Caco-2 (cell line): ENCODE data around the gene TCERG1. TPM values are rescaled to one million over a fixed set of nuclear protein-coding genes. Genes with fewer than 3 reads are reported as not detected.

Experiments used
- BruUV-seq: library from RNA; stranded (reverse); fragments of 400-500 nt; replicated peaks from 2 replicates; lab custom pipeline; 2021; lab: Mats Ljungman, UMichigan
- CTCF ChIA-PET: fragments of 300-600 bp; sonication (Branson Sonifier 250); formaldehyde crosslinking; loops from one replicate; lab custom pipeline; 2022; ENCODE audit warnings: antibody characterized with exemption; lab: Charles Lee
- POLR2A ChIA-PET: fragments of 300-600 bp; sonication (Branson Sonifier 250); formaldehyde crosslinking; loops from one replicate; lab custom pipeline; 2022; ENCODE audit warnings: antibody characterized with exemption; lab: Charles Lee
- DNase-seq, 2 experiments: peaks; one replicate each; pipeline versions ENCODE4 v3.0.0 to v3.0.0-alpha.2; 2020 to 2022
- H3K27me3 ChIP-seq: replicated peaks from 2 replicates; pipeline ENCODE4 v1.6.0; 2011; ENCODE audit warnings: low read length; ENCODE audit not compliant: control insufficient read depth, insufficient read depth
- H3K36me3 ChIP-seq: 2 replicates; pipeline ENCODE4 v1.5.1; 2011; ENCODE audit warnings: low read length; ENCODE audit not compliant: control insufficient read depth, insufficient read depth
- H3K4me1 ChIP-seq: fragments of 250-450 bp; sonication (Bioruptor Pico); 2 replicates; pipeline ENCODE4 v1.5.1; 2020; ENCODE audit warnings: mild to moderate bottlenecking
- H3K4me3 ChIP-seq: 2 replicates; pipeline ENCODE4 v1.5.1; 2011; ENCODE audit warnings: low read depth, mild to moderate bottlenecking, control low read depth, low read length
- H3K9me3 ChIP-seq: fragments of 250-450 bp; sonication (Bioruptor Pico); 2 replicates; pipeline ENCODE4 v1.5.1; 2020; ENCODE audit warnings: mild to moderate bottlenecking, moderate library complexity
- H3K27ac Mint-ChIP-seq: one replicate; pipeline ENCODE4 v1.8.0; 2022; ENCODE audit warnings: mixed read lengths; ENCODE audit not compliant: unreplicated experiment
- H3K27me3 Mint-ChIP-seq: one replicate; pipeline ENCODE4 v1.8.0; 2022; ENCODE audit warnings: mixed read lengths; ENCODE audit not compliant: insufficient read depth, unreplicated experiment
- H3K36me3 Mint-ChIP-seq: one replicate; pipeline ENCODE4 v1.8.0; 2022; ENCODE audit warnings: mild to moderate bottlenecking, mixed read lengths; ENCODE audit not compliant: insufficient read depth, unreplicated experiment
- H3K4me1 Mint-ChIP-seq: one replicate; pipeline ENCODE4 v1.8.0; 2022; ENCODE audit warnings: low read depth, mixed read lengths; ENCODE audit not compliant: unreplicated experiment
- H3K4me3 Mint-ChIP-seq: one replicate; pipeline ENCODE4 v1.8.0; 2022; ENCODE audit warnings: mild to moderate bottlenecking, moderate library complexity, mixed read lengths; ENCODE audit not compliant: unreplicated experiment
- H3K9me3 Mint-ChIP-seq: one replicate; pipeline ENCODE4 v1.8.0; 2022; ENCODE audit warnings: mixed read lengths; ENCODE audit not compliant: unreplicated experiment
- CTCF ChIP-seq, 2 experiments: fragments of 200-600 bp in 1 of 2; IDR thresholded peaks; 1 replicate in 1 of 2; 2 replicates in 1 of 2; pipeline versions ENCODE4 v1.5.1 to v1.8.0; 2011 to 2022; ENCODE audit warnings: antibody characterized with exemption in 1 of 2, control low read depth in 1 of 2, inconsistent platforms in 1 of 2, low read depth in 1 of 2, low read length in 1 of 2, mild to moderate bottlenecking in 1 of 2, moderate library complexity in 1 of 2; ENCODE audit not compliant: insufficient read depth in 1 of 2, severe bottlenecking in 1 of 2, unreplicated experiment in 1 of 2
- intact Hi-C: fragments of 100-400 bp; cut with micrococcal nuclease; formaldehyde crosslinking; loops from one replicate; pipeline ENCODE4 v1.10.0; 2022; ENCODE audit not compliant: unreplicated experiment
- total RNA-seq: library from RNA; stranded (reverse); gene quantifications from 2 replicates; pipeline ENCODE4 v1.2.3, GENCODE V29; 2022

TCERG1 gene
- total RNA-seq, 1 experiment from 2014 or later = 97.1 TPM

DNA sequence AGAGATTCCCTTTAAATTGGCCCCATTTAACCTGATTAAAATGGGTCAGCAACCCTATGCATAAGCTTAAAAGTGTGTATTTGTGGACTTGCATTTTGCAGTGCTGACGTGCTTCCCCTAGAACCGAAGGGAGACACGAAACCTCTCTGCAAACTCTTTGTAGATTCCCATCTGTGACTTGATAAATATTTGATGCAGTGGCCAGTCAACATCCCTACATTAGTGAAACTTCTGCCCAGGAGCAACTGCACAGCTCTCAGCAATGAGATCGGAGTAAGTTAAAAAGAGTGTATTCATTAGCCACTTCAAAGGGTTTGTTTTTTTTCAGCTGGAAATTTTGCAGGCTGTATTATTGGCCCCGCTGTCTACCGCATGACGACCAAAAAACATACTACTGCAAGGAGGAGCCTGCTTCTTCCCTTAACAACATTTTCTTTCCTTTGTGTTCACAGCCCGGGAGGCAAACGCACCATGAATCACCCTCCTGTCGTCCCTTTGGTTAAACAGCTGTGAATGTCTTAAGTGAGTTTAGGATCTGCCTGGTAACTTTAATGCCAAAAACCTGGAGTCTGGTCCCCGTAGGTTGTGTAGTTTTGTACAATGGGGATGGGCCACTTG is 38.0 kb upstream of the TCERG1 start:
- no peak overlapping the region for H3K4me3 Mint-ChIP-seq
- H3K27me3 Mint-ChIP-seq = peaks cover 9% of the 10 kb centered on the region
- POLR2A ChIA-PET = no interaction called here

DNA sequence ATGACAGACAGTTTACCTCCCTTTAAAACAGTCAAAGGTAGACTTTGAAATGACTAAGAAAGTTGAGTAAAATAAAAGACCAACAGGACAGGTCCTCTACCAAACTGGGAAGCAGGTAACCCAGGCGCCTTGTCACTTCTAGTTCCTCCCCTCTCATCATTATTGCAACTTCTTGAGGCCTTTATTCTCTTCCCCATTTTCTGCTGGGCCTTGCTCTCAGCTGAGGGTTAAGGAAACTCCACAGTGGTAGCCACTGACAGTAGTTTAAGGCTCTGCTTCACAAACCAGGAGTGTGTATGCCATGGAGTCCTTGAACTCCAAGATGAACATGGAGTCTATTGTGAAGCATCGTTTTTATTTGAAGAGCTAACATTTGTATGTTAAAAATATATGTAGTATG is 36.9 kb upstream of the TCERG1 start:
- Histone ChIP-seq H3K36me3 (no peaks in the 10 kb centered on the region), H3K4me3 (no peak overlapping the region), H3K27me3 (no peaks in the 10 kb centered on the region), H3K9me3 (no peaks in the 10 kb centered on the region), H3K4me1 (no peaks in the 10 kb centered on the region)
- ChIA-PET CTCF (no interaction called here), POLR2A (no interaction called here)
- TF ChIP-seq CTCF (IDR thresholded peaks at IDR 0.05; ENCODE audit: insufficient read depth in 1 of 2, low read depth in 1 of 2, low read length in 1 of 2, severe bottlenecking in 1 of 2, unreplicated experiment in 1 of 2) = no peak
- Mint-ChIP-seq H3K27ac (no peak overlapping the region), H3K4me3 (no peak overlapping the region), H3K36me3 (no peaks in the 10 kb centered on the region), H3K9me3 (no peaks in the 10 kb centered on the region), H3K27me3 (peaks cover 9% of the 10 kb centered on the region), H3K4me1 (no peaks in the 10 kb centered on the region)
- BruUV-seq = no TSS peak
- intact Hi-C loops = no loop called here
- DNase-seq = no peak

More for the DNA sequence above, 38.0 kb upstream of the TCERG1 start:
- H3K4me3 ChIP-seq = no peak overlapping the region
- no peak for DNase-seq
- Mint-ChIP-seq H3K4me1 (no peaks in the 10 kb centered on the region), H3K27ac (no peak overlapping the region), H3K36me3 (no peaks in the 10 kb centered on the region), H3K9me3 (no peaks in the 10 kb centered on the region)
- no peaks in the 10 kb centered on the region for H3K36me3 ChIP-seq
- H3K27me3 ChIP-seq = no peaks in the 10 kb centered on the region
- H3K4me1 ChIP-seq = no peaks in the 10 kb centered on the region
- intact Hi-C loops = no loop called here
- CTCF ChIA-PET = no interaction called here
- H3K9me3 ChIP-seq = no peaks in the 10 kb centered on the region
- TF ChIP-seq CTCF (IDR thresholded peaks at IDR 0.05; ENCODE audit: insufficient read depth in 1 of 2, low read depth in 1 of 2, low read length in 1 of 2, severe bottlenecking in 1 of 2, unreplicated experiment in 1 of 2) = no peak
- BruUV-seq = no TSS peak

- BruUV-seq = no TSS peak
- ChIA-PET CTCF (no interaction called here), POLR2A (no interaction called here)
- Histone ChIP-seq H3K4me1 (no peaks in the 10 kb centered on the region), H3K27me3 (no peaks in the 10 kb centered on the region), H3K9me3 (no peaks in the 10 kb centered on the region), H3K36me3 (no peaks in the 10 kb centered on the region), H3K4me3 (no peak overlapping the region)
- no peak overlapping the region for H3K27ac Mint-ChIP-seq
- intact Hi-C loops = loop anchor here (10.0 kb wide), 1 partner anchor 285 kb away; no protein-coding TSS in a partner anchor
- no peaks in the 10 kb centered on the region for H3K36me3 Mint-ChIP-seq
- no peak overlapping the region for H3K4me3 Mint-ChIP-seq
- no peak for DNase-seq
- TF ChIP-seq CTCF (IDR thresholded peaks at IDR 0.05; ENCODE audit: insufficient read depth in 1 of 2, low read depth in 1 of 2, low read length in 1 of 2, severe bottlenecking in 1 of 2, unreplicated experiment in 1 of 2) = no peak
- H3K27me3 Mint-ChIP-seq = peaks cover 23% of the 10 kb centered on the region
- H3K9me3 Mint-ChIP-seq = no peaks in the 10 kb centered on the region
- no peaks in the 10 kb centered on the region for H3K4me1 Mint-ChIP-seq
Measured at GRCh38 chr5:146419696-146420095, 27.4 kb upstream of the TCERG1 start.
